AG09319 (cell line): ENCODE data around the gene NETO1.

Experiments used
- DNase-seq: peaks from one replicate; pipeline ENCODE4 v3.0.0-alpha.2; 2010; ENCODE audit warnings: low read depth; ENCODE audit errors: extremely low read depth
- CTCF ChIP-seq: IDR thresholded peaks from 2 replicates; pipeline ENCODE4 v1.5.1; 2011; ENCODE audit warnings: low read depth, mild to moderate bottlenecking, inconsistent platforms, low read length, moderate library complexity

Gene NETO1

GRCh38 chr18:72867746-72868584 lies at the start of gene NETO1:
NETO1 (minus strand) TSS chr18:72867987; CDS start chr18:72867291, 696 bp downstream.
- no peak for DNase-seq
- no peak for TF ChIP-seq CTCF

- no peak for DNase-seq
- TF ChIP-seq CTCF = no peak
Observed at GRCh38 chr18:72910045-72910444, 42.3 kb upstream of the NETO1 start.

GRCh38 chr18:72908181-72908580 lies 40.4 kb upstream of the NETO1 start:
- TF ChIP-seq CTCF = no peak
- no peak for DNase-seq

GRCh38 chr18:72903033-72903432 lies 35.2 kb upstream of the NETO1 start:
- no peak for DNase-seq
- TF ChIP-seq CTCF = no peak

GRCh38 chr18:72899338-72899737 lies 31.6 kb upstream of the NETO1 start:
- no peak for DNase-seq
- no peak for TF ChIP-seq CTCF

- DNase-seq = no peak
- no peak for TF ChIP-seq CTCF
Observed at GRCh38 chr18:72898870-72899269, 31.1 kb upstream of the NETO1 start.

- no peak for DNase-seq
- no peak for TF ChIP-seq CTCF
Observed at GRCh38 chr18:72895548-72895947, 27.8 kb upstream of the NETO1 start.
